ENCODE measurements around the gene MAP3K1. TPM values are rescaled to one million over a fixed set of nuclear protein-coding genes. Genes with fewer than 3 reads are reported as not detected.
"Not testable (repeated sequence)": the region's sequence is repeated elsewhere in the genome, so short reads cannot be mapped to it uniquely, and the experiment has no call there.

The MAP3K1 gene
- polyA plus RNA-seq, result 25.6 TPM
- long read RNA-seq, donor 1, full-length matches to known transcripts, result 2 of 2 reads
- long read RNA-seq, donor 1, partial matches to known transcripts, result 0 of 2 reads
- long read RNA-seq, donor 1, other reads (novel, unspliced or antisense), result 0 of 2 reads
- long read RNA-seq, donor 2, full-length matches to known transcripts, result 1 of 1 reads
- long read RNA-seq, donor 2, partial matches to known transcripts, result 0 of 1 reads
- long read RNA-seq, donor 2, other reads (novel, unspliced or antisense), result 0 of 1 reads
- long read RNA-seq, donor 3, full-length matches to known transcripts, result 4 of 4 reads
- long read RNA-seq, donor 3, partial matches to known transcripts, result 0 of 4 reads
- long read RNA-seq, donor 3, other reads (novel, unspliced or antisense), result 0 of 4 reads
- long read RNA-seq, donor 4, result 0 reads
- long read RNA-seq, donor 5, full-length matches to known transcripts, result 1 of 1 reads
- long read RNA-seq, donor 5, partial matches to known transcripts, result 0 of 1 reads
- long read RNA-seq, donor 5, other reads (novel, unspliced or antisense), result 0 of 1 reads
- long read RNA-seq, donor 6, full-length matches to known transcripts, result 2 of 2 reads
- long read RNA-seq, donor 6, partial matches to known transcripts, result 0 of 2 reads
- long read RNA-seq, donor 6, other reads (novel, unspliced or antisense), result 0 of 2 reads
- long read RNA-seq, donor 7, result 0 reads
- long read RNA-seq, donor 8, full-length matches to known transcripts, result 2 of 7 reads
- long read RNA-seq, donor 8, partial matches to known transcripts, result 5 of 7 reads
- long read RNA-seq, donor 8, other reads (novel, unspliced or antisense), result 0 of 7 reads
- long read RNA-seq, donor 9, result 0 reads
- long read RNA-seq, donor 10, full-length matches to known transcripts, result 1 of 1 reads
- long read RNA-seq, donor 10, partial matches to known transcripts, result 0 of 1 reads
- long read RNA-seq, donor 10, other reads (novel, unspliced or antisense), result 0 of 1 reads
- long read RNA-seq, donor 11, full-length matches to known transcripts, result 2 of 2 reads
- long read RNA-seq, donor 11, partial matches to known transcripts, result 0 of 2 reads
- long read RNA-seq, donor 11, other reads (novel, unspliced or antisense), result 0 of 2 reads

- Histone ChIP-seq H3K36me3 (ENCODE audit: control insufficient read depth, insufficient read depth, low read length) (no peaks in the 10 kb centered on the region), H3K4me1 (ENCODE audit: control insufficient read depth, insufficient read depth, low read length) (peaks cover 8% of the 10 kb centered on the region), H3K9me3 (ENCODE audit: control insufficient read depth, low read depth, low read length) (no peaks in the 10 kb centered on the region), H3K27me3 (ENCODE audit: control insufficient read depth, insufficient read depth, low read length) (no peaks in the 10 kb centered on the region), H3K4me3 (ENCODE audit: low read length) (peak within 1 kb of the TSS; percentile 84), H3K27ac (ENCODE audit: low read length) (peak within 1 kb of the TSS; percentile 93)
- DNase-seq, result peak; percentile 90 to 94
- WGBS (ENCODE audit: insufficient coverage, low lambda C conversion rate), result no CpG with 5 or more reads among the region's 87 CpGs
Measured at GRCh38 chr5:56814963-56815657, at the start of gene MAP3K1. Gene MAP3K1 (plus strand): TSS chr5:56815549. CDS start chr5:56815574, 25 bp downstream.

GRCh38 chr5:56766926-56767325 is 48.4 kb upstream of the MAP3K1 start:
- no peak overlapping the region for H3K4me3 ChIP-seq (ENCODE audit: low read length)
- peaks cover 2% of the 10 kb centered on the region for H3K4me1 ChIP-seq (ENCODE audit: control insufficient read depth, insufficient read depth, low read length)
- H3K27ac ChIP-seq (ENCODE audit: low read length), result no peak overlapping the region
- no peaks in the 10 kb centered on the region for H3K9me3 ChIP-seq (ENCODE audit: control insufficient read depth, low read depth, low read length)
- peak in 1 of 2 donors; percentile 30 for DNase-seq
- no CpG with 5 or more reads among the region's 3 CpGs for WGBS (ENCODE audit: insufficient coverage, low lambda C conversion rate)
- H3K27me3 ChIP-seq (ENCODE audit: control insufficient read depth, insufficient read depth, low read length), result no peaks in the 10 kb centered on the region
- no peaks in the 10 kb centered on the region for H3K36me3 ChIP-seq (ENCODE audit: control insufficient read depth, insufficient read depth, low read length)

GRCh38 chr5:56769875-56770604 is 45.3 kb upstream of the MAP3K1 start:
- WGBS (ENCODE audit: insufficient coverage, low lambda C conversion rate), result no CpG with 5 or more reads among the region's 5 CpGs
- no peak overlapping the region for H3K27ac ChIP-seq (ENCODE audit: low read length)
- no peaks in the 10 kb centered on the region for H3K4me1 ChIP-seq (ENCODE audit: control insufficient read depth, insufficient read depth, low read length)
- no peaks in the 10 kb centered on the region for H3K36me3 ChIP-seq (ENCODE audit: control insufficient read depth, insufficient read depth, low read length)
- H3K9me3 ChIP-seq (ENCODE audit: control insufficient read depth, low read depth, low read length), result no peaks in the 10 kb centered on the region
- DNase-seq, result no peak
- no peaks in the 10 kb centered on the region for H3K27me3 ChIP-seq (ENCODE audit: control insufficient read depth, insufficient read depth, low read length)
- no peak overlapping the region for H3K4me3 ChIP-seq (ENCODE audit: low read length)

GRCh38 chr5:56772767-56773166 is 42.6 kb upstream of the MAP3K1 start:
- Histone ChIP-seq H3K27ac (ENCODE audit: low read length) (no peak overlapping the region), H3K36me3 (ENCODE audit: control insufficient read depth, insufficient read depth, low read length) (no peaks in the 10 kb centered on the region), H3K4me1 (ENCODE audit: control insufficient read depth, insufficient read depth, low read length) (no peaks in the 10 kb centered on the region), H3K27me3 (ENCODE audit: control insufficient read depth, insufficient read depth, low read length) (no peaks in the 10 kb centered on the region), H3K4me3 (ENCODE audit: low read length) (no peak overlapping the region), H3K9me3 (ENCODE audit: control insufficient read depth, low read depth, low read length) (no peaks in the 10 kb centered on the region)
- no peak for DNase-seq
- no CpG with 5 or more reads among the region's 6 CpGs for WGBS (ENCODE audit: insufficient coverage, low lambda C conversion rate)

GRCh38 chr5:56774957-56775356 is 40.4 kb upstream of the MAP3K1 start:
- Histone ChIP-seq H3K9me3 (ENCODE audit: control insufficient read depth, low read depth, low read length) (no peaks in the 10 kb centered on the region), H3K27me3 (ENCODE audit: control insufficient read depth, insufficient read depth, low read length) (no peaks in the 10 kb centered on the region), H3K27ac (ENCODE audit: low read length) (no peak overlapping the region), H3K36me3 (ENCODE audit: control insufficient read depth, insufficient read depth, low read length) (no peaks in the 10 kb centered on the region), H3K4me3 (ENCODE audit: low read length) (no peak overlapping the region), H3K4me1 (ENCODE audit: control insufficient read depth, insufficient read depth, low read length) (no peaks in the 10 kb centered on the region)
- no CpG with 5 or more reads among the region's 3 CpGs for WGBS (ENCODE audit: insufficient coverage, low lambda C conversion rate)
- DNase-seq, result no peak

GRCh38 chr5:56776212-56776846 is 39.0 kb upstream of the MAP3K1 start:
- H3K4me1 ChIP-seq (ENCODE audit: control insufficient read depth, insufficient read depth, low read length); H3K36me3 ChIP-seq (ENCODE audit: control insufficient read depth, insufficient read depth, low read length); H3K9me3 ChIP-seq (ENCODE audit: control insufficient read depth, low read depth, low read length); H3K4me3 ChIP-seq (ENCODE audit: low read length); DNase-seq; H3K27me3 ChIP-seq (ENCODE audit: control insufficient read depth, insufficient read depth, low read length); H3K27ac ChIP-seq (ENCODE audit: low read length): not testable (repeated sequence)
- WGBS (ENCODE audit: insufficient coverage, low lambda C conversion rate), result no CpG with 5 or more reads among the region's 2 CpGs

GRCh38 chr5:56783261-56783660 is 32.1 kb upstream of the MAP3K1 start:
- Histone ChIP-seq H3K36me3 (ENCODE audit: control insufficient read depth, insufficient read depth, low read length) (no peaks in the 10 kb centered on the region), H3K9me3 (ENCODE audit: control insufficient read depth, low read depth, low read length) (no peaks in the 10 kb centered on the region), H3K27ac (ENCODE audit: low read length) (no peak overlapping the region), H3K4me1 (ENCODE audit: control insufficient read depth, insufficient read depth, low read length) (no peaks in the 10 kb centered on the region), H3K4me3 (ENCODE audit: low read length) (no peak overlapping the region), H3K27me3 (ENCODE audit: control insufficient read depth, insufficient read depth, low read length) (no peaks in the 10 kb centered on the region)
- no peak for DNase-seq
- WGBS (ENCODE audit: insufficient coverage, low lambda C conversion rate), result 100% methylated on average over 1 of the region's 2 CpGs

- no peak for DNase-seq
- H3K27ac ChIP-seq (ENCODE audit: low read length), result no peak overlapping the region
- no peaks in the 10 kb centered on the region for H3K36me3 ChIP-seq (ENCODE audit: control insufficient read depth, insufficient read depth, low read length)
- no peaks in the 10 kb centered on the region for H3K27me3 ChIP-seq (ENCODE audit: control insufficient read depth, insufficient read depth, low read length)
- H3K4me3 ChIP-seq (ENCODE audit: low read length), result no peak overlapping the region
- no peaks in the 10 kb centered on the region for H3K9me3 ChIP-seq (ENCODE audit: control insufficient read depth, low read depth, low read length)
- WGBS (ENCODE audit: insufficient coverage, low lambda C conversion rate), result 100% methylated on average over 1 of the region's 2 CpGs
- H3K4me1 ChIP-seq (ENCODE audit: control insufficient read depth, insufficient read depth, low read length), result no peaks in the 10 kb centered on the region
Measured at GRCh38 chr5:56786346-56786745, 29.0 kb upstream of the MAP3K1 start.

- no peaks in the 10 kb centered on the region for H3K9me3 ChIP-seq (ENCODE audit: control insufficient read depth, low read depth, low read length)
- whole genome bisulfite sequencing (ENCODE audit: insufficient coverage, low lambda C conversion rate), result no CpG with 5 or more reads among the region's 3 CpGs
- DNase-seq, result no peak
Measured at GRCh38 chr5:56791396-56791795, 24.0 kb upstream of the MAP3K1 start.

More at GRCh38 chr5:56791396-56791795, 24.0 kb upstream of the MAP3K1 start:
- Histone ChIP-seq H3K4me1 (ENCODE audit: control insufficient read depth, insufficient read depth, low read length) (no peaks in the 10 kb centered on the region), H3K4me3 (ENCODE audit: low read length) (no peak overlapping the region), H3K36me3 (ENCODE audit: control insufficient read depth, insufficient read depth, low read length) (no peaks in the 10 kb centered on the region), H3K27me3 (ENCODE audit: control insufficient read depth, insufficient read depth, low read length) (no peaks in the 10 kb centered on the region), H3K27ac (ENCODE audit: low read length) (no peak overlapping the region)

Measured in large intestine (tissue), 12 donors.